Islet of Langerhans (tissue), 1 donor: ENCODE measurements around the gene NTSR1.
"Not testable (repeated sequence)": the region's sequence is repeated elsewhere in the genome, so short reads cannot be mapped to it uniquely, and the experiment has no call there.

Experiments
- FAIRE-seq: peaks from one replicate; lab custom pipeline; 2011; peaks lifted over from hg19 to GRCh38; lab: Jason Lieb, UNC

NTSR1 gene

DNA sequence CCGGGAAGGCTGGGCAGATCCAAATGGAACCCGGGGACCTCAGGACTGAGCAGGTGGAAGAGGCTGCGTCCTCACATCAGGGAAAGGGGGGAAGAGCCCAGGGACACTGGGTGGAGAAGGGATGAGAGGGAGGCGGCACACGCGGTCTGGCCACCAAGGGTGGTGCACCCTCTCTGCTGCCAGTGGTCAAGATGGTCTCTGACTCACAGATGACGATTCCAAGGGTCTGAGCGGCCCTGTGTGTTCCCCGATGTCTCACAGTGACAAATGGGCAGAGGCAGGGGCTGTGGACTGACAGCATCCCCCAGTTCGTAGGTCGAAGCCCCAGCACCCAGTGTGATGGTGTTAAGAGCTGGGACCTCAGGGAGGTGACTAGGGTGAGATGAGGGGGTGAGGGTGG lies 34.3 kb upstream of the NTSR1 start:
- no peak for FAIRE-seq

- FAIRE-seq: no peak
Measured at GRCh38 chr20:62675156-62675876, 33.3 kb upstream of the NTSR1 start.

DNA sequence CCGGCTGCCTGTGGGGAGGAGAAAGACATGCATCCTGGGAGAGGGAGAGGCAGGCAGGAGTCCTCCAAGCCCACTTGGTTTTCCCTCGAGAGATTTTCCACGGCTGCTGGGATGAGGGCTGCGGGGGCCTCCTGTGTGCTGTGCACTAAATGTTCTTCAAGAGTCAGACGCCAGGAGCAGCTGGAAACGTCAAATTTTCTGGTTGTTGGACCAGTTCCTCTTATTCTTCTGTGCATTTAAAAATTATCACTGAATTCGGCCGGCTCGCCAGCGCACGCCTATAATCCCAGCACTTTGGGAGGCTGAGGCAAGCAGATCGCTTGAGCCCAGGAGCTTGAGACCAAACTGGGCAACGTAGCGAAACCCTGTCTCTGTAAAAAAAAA lies 32.8 kb upstream of the NTSR1 start:
- no peak for FAIRE-seq

GRCh38 chr20:62676976-62677375 lies 31.7 kb upstream of the NTSR1 start:
- no peak for FAIRE-seq

DNA sequence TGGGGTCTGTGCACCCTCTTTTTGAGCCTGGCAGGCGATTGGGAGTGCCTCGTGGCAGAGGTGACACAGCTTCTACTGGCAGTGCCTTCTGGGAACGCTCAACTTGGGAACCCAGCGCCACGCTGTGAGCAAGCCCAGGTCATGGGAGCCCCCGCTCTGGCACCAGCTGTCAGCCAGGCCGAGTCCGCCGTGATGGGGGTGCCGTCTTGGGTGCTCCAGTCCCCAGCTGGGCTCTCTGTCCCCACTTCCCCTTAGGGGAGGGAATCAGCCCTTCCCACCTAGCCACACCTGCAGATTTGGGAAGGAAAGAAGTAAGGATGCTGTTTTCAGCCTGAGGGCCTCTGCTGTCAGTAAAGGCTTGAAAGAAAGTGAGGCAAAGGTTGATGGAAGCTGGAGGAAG lies 31.0 kb upstream of the NTSR1 start:
- FAIRE-seq: no peak

DNA sequence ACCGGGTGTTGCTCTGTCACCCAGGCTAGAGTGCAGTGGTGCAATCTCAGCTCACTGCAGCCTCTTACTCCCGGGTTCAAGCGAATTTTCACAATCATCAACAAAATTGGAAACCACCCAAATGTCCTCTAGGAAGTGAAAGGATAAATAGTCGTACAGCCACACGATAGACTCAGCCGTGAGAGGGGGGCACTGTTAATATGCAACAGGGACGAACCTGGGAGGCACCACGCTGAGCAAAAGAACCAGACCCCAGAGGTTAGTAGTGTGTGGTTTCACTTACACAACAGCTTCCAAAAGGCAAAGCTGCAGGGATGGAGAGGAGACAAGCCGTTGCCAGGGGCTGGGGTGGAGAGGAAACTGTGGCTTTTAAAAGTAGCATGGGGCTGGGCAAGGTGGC lies 30.1 kb upstream of the NTSR1 start:
- no peak for FAIRE-seq

DNA sequence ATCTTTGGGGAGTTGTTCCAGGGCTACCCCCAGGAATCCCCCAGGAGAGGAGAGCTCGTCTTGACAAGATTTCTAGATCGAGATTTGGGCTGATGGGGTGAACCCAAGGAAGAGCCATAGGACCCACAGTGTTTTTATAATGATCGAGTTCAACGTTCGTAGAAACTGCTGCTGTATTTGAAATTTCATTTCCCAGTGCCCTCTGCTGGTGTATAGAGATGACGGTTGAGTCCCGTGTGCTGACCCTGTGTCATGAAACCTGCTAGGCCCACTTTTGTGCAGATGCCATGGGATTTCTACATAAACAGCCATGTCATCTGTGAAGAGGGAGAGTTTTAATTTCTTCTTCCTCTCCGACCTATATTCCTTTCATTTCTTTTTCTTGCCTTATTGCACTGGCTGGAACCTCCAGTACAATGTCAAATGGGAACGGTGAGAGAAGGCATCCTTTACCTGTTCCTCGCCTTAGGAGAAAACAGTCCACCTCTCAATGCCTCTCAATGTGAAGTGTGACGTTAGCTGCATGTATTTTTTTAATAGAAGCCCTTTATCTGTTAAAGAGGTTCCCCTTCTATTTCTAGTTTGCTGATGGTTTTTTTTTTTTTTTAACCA lies 28.6 kb upstream of the NTSR1 start:
- no peak for FAIRE-seq

- FAIRE-seq: no peak
Measured at GRCh38 chr20:62682912-62683517, 25.6 kb upstream of the NTSR1 start.

GRCh38 chr20:62683660-62684322 lies 24.8 kb upstream of the NTSR1 start:
- not testable (repeated sequence) for FAIRE-seq

DNA sequence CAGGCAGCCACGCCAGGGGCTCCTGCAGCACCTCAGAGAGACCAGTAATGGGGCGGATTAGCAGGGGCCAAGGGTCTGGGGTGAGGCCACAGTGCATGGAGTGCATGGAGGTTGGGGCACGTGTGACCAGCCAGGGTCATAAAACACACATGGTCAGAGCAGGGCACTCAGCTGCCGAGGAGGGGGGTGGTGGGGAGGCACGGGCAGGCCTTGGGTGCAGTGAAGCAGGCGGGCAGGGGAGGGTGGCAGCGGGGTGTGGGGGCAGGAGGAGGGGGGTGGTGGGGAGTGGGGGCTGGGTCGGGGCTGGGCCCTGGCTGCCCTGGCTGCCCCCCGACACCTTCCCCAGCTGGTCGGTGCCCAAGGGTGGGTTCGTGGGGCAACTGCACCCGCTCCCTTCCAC lies 23.7 kb upstream of the NTSR1 start:
- no peak for FAIRE-seq

DNA sequence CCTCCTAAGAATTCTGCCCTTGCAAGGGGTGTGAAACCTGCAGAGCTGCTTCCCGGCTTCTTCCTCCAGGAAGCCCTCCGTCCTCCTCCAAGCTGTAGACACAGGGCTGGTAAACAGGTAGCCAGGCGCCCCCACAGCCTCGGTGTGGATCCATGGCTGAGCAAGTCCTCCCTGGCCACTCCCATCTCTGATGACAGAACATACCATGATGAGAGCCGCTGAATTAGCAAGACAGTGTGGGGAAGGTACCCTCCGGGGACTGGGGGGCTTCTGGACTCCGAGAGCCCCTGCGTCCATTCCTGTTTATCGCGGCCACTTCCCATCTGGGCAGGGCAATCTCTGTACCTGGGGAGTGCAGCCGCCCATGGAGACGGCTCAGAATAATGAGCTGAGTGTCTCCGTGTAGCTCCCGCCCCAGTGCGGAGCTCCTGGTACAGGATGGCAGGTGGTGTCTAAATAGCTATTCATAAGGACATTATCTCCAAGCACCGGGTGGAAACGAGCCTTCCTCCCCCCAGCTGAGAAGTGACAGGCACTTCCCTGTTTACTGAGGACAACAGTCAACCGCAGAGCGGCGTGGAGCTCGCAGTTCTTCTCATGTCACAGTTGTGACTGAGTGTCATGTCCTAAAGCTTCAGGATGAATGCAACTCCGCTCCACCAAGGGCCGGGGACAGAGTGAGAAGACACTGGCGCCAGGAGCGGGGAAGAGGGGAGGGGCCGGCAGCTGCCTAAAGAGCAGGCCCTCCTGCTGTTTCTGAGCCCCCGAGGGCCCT lies 22.7 kb upstream of the NTSR1 start:
- FAIRE-seq: no peak

GRCh38 chr20:62686869-62687830 lies 21.5 kb upstream of the NTSR1 start:
- no peak for FAIRE-seq

DNA sequence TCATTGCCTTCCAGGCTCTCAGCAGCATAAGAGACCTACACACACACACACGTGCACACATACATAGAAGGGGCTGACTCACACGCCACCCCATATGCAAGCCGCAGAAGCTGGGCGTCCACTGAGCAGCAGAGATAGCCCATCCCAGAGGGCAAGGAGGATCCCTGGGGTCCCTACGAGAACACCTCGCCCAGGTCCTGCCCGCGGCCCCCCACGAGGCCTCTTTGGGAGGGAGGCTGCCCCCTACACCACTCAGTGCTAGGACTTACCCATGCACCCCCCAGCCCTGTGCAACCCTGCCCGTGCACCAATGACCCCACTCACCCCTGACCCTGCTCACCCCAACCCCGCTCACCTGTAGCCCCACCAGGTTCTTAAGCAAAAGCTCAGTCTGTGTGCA lies 20.6 kb upstream of the NTSR1 start:
- FAIRE-seq: no peak

DNA sequence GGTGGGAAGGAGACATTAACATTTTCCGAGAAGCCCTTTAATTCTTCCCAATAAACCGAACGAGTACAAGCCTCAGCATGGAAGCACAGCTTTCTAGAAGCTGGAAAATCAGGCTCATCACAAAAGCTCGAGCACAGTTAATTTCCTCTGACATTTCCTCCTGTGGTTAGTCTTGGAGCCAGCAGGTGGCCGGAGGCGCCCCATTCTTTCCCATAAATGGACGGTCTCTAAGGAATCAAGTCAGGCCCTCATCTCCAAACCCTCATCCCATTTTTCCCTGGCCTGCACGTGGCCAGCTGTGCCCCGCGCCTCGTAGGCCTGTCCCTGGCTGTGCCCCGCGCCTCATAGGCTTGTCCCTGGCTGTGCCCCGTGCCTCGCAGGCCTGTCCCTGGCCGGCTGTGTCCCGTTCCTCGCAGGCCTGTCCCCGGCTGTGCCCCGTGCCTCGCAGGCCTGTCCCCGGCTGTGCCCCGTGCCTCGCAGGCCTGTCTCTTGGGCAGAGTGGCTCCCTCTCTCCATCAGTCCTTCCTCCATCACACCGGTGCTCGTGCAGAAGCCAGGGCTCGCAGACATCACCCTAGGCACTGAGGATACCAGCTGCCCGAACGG lies 19.7 kb upstream of the NTSR1 start:
- FAIRE-seq: no peak

DNA sequence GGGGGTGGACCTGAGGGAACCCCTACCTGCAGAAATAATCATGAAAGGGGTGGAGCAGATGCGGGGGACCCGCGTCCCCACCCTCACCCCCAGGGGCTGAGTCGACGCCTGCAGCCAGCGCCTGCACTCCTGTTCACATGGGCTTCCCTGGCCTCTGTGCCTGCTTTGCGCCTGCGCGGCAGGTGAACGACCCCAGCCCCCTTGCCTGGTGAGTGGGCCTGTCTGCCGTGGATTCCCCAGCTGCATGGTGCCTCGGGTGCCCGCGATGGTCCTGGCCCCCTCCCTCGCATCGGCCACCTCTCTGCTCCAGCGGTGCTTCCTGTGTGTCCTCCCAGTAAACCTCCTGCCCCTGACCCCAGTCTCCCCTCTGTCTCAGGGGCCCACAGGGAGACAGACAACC lies 18.8 kb upstream of the NTSR1 start:
- FAIRE-seq: no peak

DNA sequence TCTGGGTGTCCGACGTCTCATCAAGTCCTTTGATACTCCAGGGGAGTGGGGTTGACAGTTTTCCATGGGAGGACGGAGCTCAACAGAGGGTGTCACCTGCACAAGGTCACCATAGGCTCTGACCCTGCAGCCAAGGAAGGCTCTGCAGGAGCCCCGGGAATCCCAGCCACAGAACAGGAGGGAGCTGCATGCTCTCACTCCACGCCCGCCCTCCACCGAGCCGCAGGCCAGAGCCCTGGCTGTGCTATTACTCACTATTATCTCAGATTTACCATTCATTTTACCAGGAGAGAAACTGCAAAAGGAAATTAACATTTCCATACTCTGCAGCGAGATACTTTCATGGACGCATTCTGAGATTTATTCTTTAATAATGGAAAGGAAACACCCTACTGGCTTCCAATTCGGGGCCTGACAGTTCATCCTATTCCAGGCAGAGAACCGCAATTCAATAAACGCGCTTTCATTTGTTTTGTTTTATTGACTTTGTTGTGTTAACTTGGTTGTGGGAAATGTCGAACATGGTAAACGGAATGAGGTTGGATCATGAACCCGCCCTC lies 18.3 kb upstream of the NTSR1 start:
- no peak for FAIRE-seq

DNA sequence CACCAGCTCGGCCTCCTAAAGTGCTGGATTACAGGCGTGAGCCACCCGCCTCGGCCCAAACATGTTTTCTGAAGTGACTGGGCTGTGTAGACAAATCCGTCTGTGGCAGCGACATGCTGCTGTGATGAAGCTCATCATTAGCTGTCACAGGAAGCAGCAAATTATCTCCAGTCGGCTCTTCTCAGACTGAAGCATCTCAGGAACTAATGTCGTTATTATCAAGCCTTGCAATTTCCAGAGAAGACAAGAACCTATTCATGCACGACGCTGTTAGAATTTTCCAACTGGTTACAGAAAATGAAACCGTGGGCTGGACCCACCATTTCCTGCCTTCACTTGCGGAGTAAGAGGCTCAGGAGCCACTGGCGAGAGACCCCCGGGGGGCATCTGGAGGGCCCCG lies 17.1 kb upstream of the NTSR1 start:
- FAIRE-seq: no peak

DNA sequence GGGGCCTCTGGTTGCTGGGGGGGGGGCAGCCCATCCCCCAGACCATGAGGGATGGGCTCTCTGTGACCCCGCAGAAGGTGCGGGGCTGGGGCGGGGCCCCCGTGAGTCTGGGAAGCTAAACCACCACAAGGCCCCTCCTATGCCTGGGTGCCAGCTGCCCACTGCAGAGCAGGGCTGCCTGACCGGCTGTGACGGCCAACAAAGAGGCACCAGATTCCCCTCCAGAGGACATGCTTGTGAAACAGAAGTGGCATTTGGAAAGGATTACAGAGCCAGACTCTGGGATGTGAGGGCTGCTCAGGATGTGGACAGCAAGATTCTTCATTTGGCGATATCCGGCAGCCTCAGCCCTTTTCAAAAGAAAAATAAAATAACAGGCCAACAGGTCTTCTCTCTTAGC lies 16.5 kb upstream of the NTSR1 start:
- FAIRE-seq: no peak

DNA sequence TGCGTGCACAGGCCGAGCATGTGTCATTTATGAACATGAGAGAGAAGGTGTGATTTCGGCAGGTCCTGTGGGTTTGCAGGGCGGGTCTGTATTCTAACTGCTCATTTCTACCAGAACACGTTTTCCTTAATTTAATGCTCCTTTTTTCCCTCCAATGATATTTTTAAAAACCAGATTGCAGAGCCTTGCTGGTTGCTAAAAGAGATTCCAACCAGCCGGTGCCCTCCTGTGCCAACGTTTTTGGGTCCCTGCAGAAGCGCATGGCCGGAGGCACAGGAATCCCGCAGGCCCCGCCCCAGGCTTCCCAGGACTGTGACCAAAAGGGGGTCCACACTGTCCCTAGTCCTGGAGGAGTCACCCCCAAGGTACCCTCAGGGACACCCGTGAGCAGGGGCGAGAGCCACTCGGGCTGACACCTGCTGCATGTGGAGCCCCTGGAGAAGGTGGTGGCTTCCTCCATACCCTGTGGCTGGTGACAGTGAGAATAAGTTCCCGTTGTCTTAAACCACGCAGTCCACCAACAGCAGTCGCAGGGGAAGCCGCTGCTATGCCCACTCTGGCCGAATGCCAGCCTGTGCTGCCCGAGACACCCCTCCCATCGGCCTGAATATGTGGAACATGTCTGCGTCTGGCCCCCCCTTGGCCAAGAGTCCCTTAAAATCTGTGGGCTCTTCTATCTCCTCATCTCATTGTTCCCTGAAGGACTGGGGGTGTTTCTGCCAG lies 15.7 kb upstream of the NTSR1 start:
- FAIRE-seq: no peak

GRCh38 chr20:62693524-62693922 lies 15.1 kb upstream of the NTSR1 start:
- FAIRE-seq: no peak
